Esophagus mucosa (tissue), 1 donor: ENCODE results near the gene SNRPF. TPM values are rescaled to one million over a fixed set of nuclear protein-coding genes. Genes with fewer than 3 reads are reported as not detected.
"Not testable (repeated sequence)": the region's sequence is repeated elsewhere in the genome, so short reads cannot be mapped to it uniquely, and the experiment has no call there.

Experiments used
- ATAC-seq: fragments of 200-7000 bp; cut with Tn5 transposase; one replicate; pipeline ENCODE4 v1.9.1; 2020
- total RNA-seq: library from RNA; stranded (reverse); gene quantifications from one replicate; pipeline ENCODE4 v1.2.4, GENCODE V29; 2023
- donor health status: DM: yes; HTN: yes; CAD: no.

Gene SNRPF
- total RNA-seq, result 33.6 TPM

GRCh38 chr12:95858451-95859343, at the start of gene SNRPF:
Gene SNRPF, plus strand, starts transcription at chr12:95858952. Its CDS starts 122 bp downstream, at chr12:95859074.
- ATAC-seq, result peak; percentile 100

- ATAC-seq, result no peak
Measured at GRCh38 chr12:95809000-95809680, 49.6 kb upstream of the SNRPF start.

- no peak for ATAC-seq
Measured at GRCh38 chr12:95810411-95810810, 48.3 kb upstream of the SNRPF start.

DNA sequence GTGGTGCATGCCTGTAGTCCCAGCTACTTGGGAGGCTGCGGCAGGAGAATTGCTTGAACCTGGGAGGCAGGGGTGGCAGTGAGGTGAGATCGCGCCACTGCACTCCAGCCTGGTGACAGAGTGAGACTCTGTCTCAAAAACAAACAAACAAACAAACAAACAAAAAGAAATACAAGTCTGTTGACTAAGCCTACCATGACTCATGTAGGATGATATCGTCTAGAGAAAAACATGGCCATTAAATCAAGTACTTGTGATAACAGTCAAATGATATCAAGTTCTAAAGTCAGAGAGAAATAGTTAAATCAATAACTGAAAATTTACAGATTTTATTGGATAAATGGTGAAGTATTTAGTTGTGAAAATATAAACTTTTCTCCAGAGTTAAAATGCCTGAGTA, 46.6 kb upstream of the SNRPF start:
- ATAC-seq, result not testable (repeated sequence)

GRCh38 chr12:95815632-95816212, 43.0 kb upstream of the SNRPF start:
- ATAC-seq, result no peak

- ATAC-seq, result peak; percentile 45
Measured at GRCh38 chr12:95820096-95820703, 38.6 kb upstream of the SNRPF start.

GRCh38 chr12:95829395-95829794, 29.4 kb upstream of the SNRPF start:
- ATAC-seq, result no peak

DNA sequence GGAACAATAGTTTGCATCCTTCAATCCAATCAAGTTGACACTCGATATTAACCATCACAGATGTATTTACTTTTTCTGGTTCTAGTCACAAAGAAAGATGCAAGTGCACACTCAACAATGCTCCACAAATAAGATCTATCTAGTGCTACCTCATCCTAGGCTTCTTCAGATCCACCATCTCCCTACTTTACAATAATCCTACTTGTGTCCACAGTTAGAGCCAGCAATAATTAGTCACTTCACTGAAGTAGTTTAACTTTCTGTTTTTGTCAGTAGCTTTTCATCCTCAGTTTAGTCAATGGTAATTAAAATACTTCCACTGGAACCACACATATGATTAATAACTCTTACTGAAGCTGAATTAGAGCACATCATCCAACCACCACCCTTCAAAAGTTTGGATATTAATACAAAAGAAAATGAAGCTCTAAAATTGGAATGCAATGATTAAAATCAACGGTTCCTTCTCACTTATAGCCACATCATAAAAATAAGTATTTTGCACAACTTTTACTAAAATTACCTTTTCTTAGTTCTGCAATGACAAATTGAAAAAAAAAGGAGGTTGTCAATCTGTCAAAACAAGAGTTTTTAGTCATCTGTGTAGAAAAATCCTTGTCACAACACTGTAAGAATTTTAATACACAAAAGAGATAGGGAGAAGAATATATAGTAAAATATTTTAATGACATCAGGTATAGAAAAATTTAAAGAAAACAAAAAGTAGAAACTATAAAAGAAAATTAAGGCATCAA, 28.2 kb upstream of the SNRPF start:
- no peak for ATAC-seq

- no peak for ATAC-seq
Measured at GRCh38 chr12:95834572-95834971, 24.2 kb upstream of the SNRPF start.

- ATAC-seq, result peak; percentile 95
Measured at GRCh38 chr12:95836185-95836609, 22.6 kb upstream of the SNRPF start.

DNA sequence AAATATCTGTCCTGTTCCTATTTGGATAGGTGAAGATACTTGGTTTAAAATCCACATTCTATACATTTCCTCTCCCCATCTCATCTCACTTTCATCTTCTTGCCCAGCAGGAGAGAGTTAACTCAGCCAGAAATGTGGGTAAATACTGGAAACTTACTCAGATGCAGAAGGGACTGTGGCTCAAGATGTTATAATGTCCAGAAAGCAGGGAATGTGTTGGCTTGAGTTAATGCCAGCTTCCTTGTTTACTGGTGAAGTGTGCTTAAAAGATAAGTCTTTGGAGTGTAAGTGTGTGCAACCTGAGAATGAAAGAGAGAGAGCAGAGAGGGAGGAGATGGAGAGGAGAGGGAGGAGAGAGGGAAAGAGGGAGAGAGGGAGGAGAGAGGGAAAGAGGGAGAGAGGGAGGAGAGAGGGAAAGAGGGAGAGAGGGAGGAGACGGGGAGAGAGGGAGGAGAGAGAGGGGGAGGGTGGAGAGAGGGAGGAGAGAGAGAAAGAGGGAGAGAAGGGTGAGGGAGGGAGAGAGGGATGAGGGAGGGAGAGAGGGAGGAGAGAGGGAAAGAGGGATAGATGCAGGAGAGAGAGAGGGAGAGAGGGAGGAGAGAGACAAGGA, 22.0 kb upstream of the SNRPF start:
- no peak for ATAC-seq

GRCh38 chr12:95837240-95838038, 21.3 kb upstream of the SNRPF start:
- no peak for ATAC-seq

GRCh38 chr12:95838125-95838524, 20.6 kb upstream of the SNRPF start:
- ATAC-seq, result peak; percentile 35

GRCh38 chr12:95842426-95842825, 16.3 kb upstream of the SNRPF start:
- ATAC-seq, result not testable (repeated sequence)

GRCh38 chr12:95848575-95849388, 10.0 kb upstream of the SNRPF start:
- ATAC-seq, result no peak

- ATAC-seq, result no peak
Measured at GRCh38 chr12:95851606-95852005, 7.1 kb upstream of the SNRPF start.

DNA sequence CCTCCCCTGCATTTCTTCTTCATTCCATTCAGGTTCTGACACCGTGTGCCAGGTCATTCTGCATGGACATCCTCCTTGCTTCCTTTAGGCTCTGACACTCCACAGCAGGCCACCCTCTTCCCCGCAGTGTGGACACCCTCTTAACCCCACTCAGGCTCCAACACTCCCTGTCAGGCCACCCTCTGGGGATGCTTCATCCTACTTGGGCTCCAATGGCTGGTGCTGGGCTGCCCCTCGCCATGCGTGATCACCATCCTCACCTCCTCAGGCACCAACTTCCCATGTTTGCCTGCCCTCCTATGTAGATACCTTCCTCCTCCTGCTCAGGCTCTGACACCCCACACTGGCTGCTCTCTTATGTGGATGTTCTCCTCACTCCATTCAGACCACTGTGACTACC, 6.6 kb upstream of the SNRPF start:
- ATAC-seq, result no peak

GRCh38 chr12:95857156-95857555, 1.6 kb upstream of the SNRPF start:
- no peak for ATAC-seq

- no peak for ATAC-seq
Measured at GRCh38 chr12:95857799-95858198, 953 bp upstream of the SNRPF start.

DNA sequence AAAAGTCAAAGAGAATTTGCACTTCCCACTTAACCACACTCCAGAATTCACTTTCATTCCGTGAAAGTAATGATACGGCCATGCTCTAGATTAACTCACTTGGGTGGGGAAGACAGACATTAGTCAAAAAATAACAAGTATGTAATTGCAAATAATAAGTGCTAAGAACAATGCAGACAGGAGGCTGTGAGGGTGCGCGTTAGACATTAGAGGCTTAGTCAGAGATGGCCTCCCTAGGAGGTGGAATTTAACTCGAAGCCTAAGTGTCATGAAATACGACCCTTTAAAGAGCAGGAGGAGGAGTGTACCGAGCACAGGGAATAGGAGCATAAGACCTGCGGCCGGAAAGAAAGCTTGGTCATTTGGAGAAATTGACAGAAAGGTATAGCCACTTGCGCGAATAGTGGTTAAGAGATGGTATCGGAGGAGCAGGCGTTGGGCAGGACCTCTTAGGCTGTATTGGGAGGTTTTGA, 628 bp downstream of the SNRPF start:
- ATAC-seq, result no peak
